Measurements from ENCODE around the gene HOXA6. TPM values are rescaled to one million over a fixed set of nuclear protein-coding genes. Genes with fewer than 3 reads are reported as not detected.

The HOXA6 gene
- polyA plus RNA-seq, 2 of the 4 experiments (the other 2 are of a cell fraction), result 0.90 to 2.1 TPM

GRCh38 chr7:27123007-27123476 lies 24.5 kb downstream of the HOXA6 start:
- ChIA-PET CTCF (interaction anchor here (0.5 to 2.6 kb wide), 4 partner anchors 9 to 462 kb away, joined by 3 to 6 read pairs (median 3); partner anchors contain the start of gene HOXA5), POLR2A (interaction anchor here (0.8 to 1.9 kb wide), 5 partner anchors 8 to 259 kb away, joined by 3 to 9 read pairs (median 5); partner anchors contain the start of genes HOXA4, HOXA5 and SKAP2)
- H3K4me3 ChIP-seq, result peak overlapping the region; percentile 57

GRCh38 chr7:27122077-27122910 lies 25.3 kb downstream of the HOXA6 start:
- WGBS (ENCODE audit: missing lambda C conversion rate), result 3% methylated on average over 39 of the region's 42 CpGs
- DNase-seq (ENCODE audit: low read depth in 1 of 2, low spot score in 1 of 2), result peak; percentile 55 to 69
- FAIRE-seq, result no peak
- Histone ChIP-seq H3K27ac (peak overlapping the region; percentile 89 to 90), H3K4me3 (peak overlapping the region; percentile 57), H3K9me3 (no peaks in the 10 kb centered on the region), H3K4me2 (peak overlapping the region; percentile 85), H3K4me1 (peaks cover 49% of the 10 kb centered on the region)
- CTCF ChIA-PET, result interaction anchor here (0.5 to 2.6 kb wide), 7 partner anchors 8 to 461 kb away, joined by 3 to 6 read pairs (median 4); partner anchors contain the start of genes HOXA4 and HOXA5
- peak; percentile 63 to 69 for ATAC-seq
- TF ChIP-seq MAX (IDR thresholded peaks at IDR 0.05), result peak; percentile 68
- TF ChIP-seq POLR2A (IDR thresholded peaks at IDR 0.05; ENCODE audit: low read length), result peak; percentile 36
- no peak for TF ChIP-seq EHF (CRISPR knock-in tag; IDR thresholded peaks at IDR 0.05)
- peak in 1 of 2 experiments; percentile 47; a peak in 3 of 5 replicates for TF ChIP-seq JUN (IDR thresholded peaks at IDR 0.05)
- TF ChIP-seq TFCP2L1 (CRISPR knock-in tag; IDR thresholded peaks at IDR 0.05), result no peak
- TF ChIP-seq E2F6 (IDR thresholded peaks at IDR 0.05; ENCODE audit: borderline replicate concordance, low read depth), result peak; percentile 50; the same call in 1 of the 2 replicates
- peak; percentile 30; the same call in 1 of the 2 replicates for TF ChIP-seq PHF8 (IDR thresholded peaks at IDR 0.05; ENCODE audit: borderline replicate concordance, low read depth)
- no peak for TF ChIP-seq RNF2 (IDR thresholded peaks at IDR 0.05; ENCODE audit: borderline replicate concordance, low read depth)
- TF ChIP-seq FOSB (CRISPR knock-in tag; IDR thresholded peaks at IDR 0.05), result no peak
- no peak for TF ChIP-seq ESRRA (IDR thresholded peaks at IDR 0.05; ENCODE audit: borderline replicate concordance, low read length)
- TF ChIP-seq RAD21 (conservative IDR thresholded peaks at IDR 0.05 in 1 of 2, IDR thresholded peaks at IDR 0.05 in 1 of 2), result 0 out of 5 replicates have a peak, but pooled peaks of 1 of the 2 experiments have one; percentile 11
- TF ChIP-seq REST (IDR thresholded peaks at IDR 0.05), result no peak
- no peak for TF ChIP-seq KDM1A (IDR thresholded peaks at IDR 0.05; ENCODE audit: low read depth)
- POLR2A ChIA-PET, result interaction anchor here (0.8 to 1.9 kb wide), 7 partner anchors 8 to 258 kb away, joined by 3 to 9 read pairs (median 5); partner anchors contain the start of genes HOXA4, HOXA5 and SKAP2

More at GRCh38 chr7:27123007-27123476, 24.5 kb downstream of the HOXA6 start:
- Histone ChIP-seq H3K9me3 (no peaks in the 10 kb centered on the region), H3K4me1 (peaks cover 42% of the 10 kb centered on the region), H3K27ac (peak overlapping the region; percentile 89 to 90), H3K4me2 (peak overlapping the region; percentile 85)
- TF ChIP-seq RAD21 (conservative IDR thresholded peaks at IDR 0.05 in 1 of 2, IDR thresholded peaks at IDR 0.05 in 1 of 2) (no peak), CEBPB (IDR thresholded peaks at IDR 0.05) (peak; percentile 65 to 90; a peak in 3 of 4 replicates)
- WGBS (ENCODE audit: missing lambda C conversion rate), result 54% methylated on average over 14 of the region's 14 CpGs
- no peak for FAIRE-seq
- DNase-seq (ENCODE audit: low read depth in 1 of 2, low spot score in 1 of 2), result no peak
- peak; percentile 27 to 37; a peak in 3 of 6 replicates for ATAC-seq

GRCh38 chr7:27121684-27122076 lies 25.9 kb downstream of the HOXA6 start:
- DNase-seq (ENCODE audit: low read depth in 1 of 2, low spot score in 1 of 2) (no peak), FAIRE-seq (no peak), ATAC-seq (peak in 1 of 2 experiments; percentile 1; a peak in 1 of 6 replicates)
- 1% methylated on average over 7 of the region's 7 CpGs for WGBS (ENCODE audit: missing lambda C conversion rate)
- Histone ChIP-seq H3K4me1 (peaks cover 55% of the 10 kb centered on the region), H3K9me3 (no peaks in the 10 kb centered on the region), H3K27ac (peak overlapping the region; percentile 89 to 90), H3K4me2 (peak overlapping the region; percentile 85), H3K4me3 (peak overlapping the region; percentile 57)
- TF ChIP-seq E2F6 (IDR thresholded peaks at IDR 0.05; ENCODE audit: borderline replicate concordance, low read depth), result 0 out of 2 replicates have a peak, but pooled peaks have one; percentile 15
- no peak for TF ChIP-seq KDM5A (IDR thresholded peaks at IDR 0.05)
- POLR2A ChIA-PET, result interaction anchor here (0.9 to 1.9 kb wide), 7 partner anchors 7 to 257 kb away, joined by 3 to 9 read pairs (median 6); partner anchors contain the start of genes HOXA4 and SKAP2
- CTCF ChIA-PET, result interaction anchor here (0.8 to 2.6 kb wide), 6 partner anchors 9 to 435 kb away, joined by 3 to 6 read pairs (median 4); partner anchors contain the start of genes HOXA4 and HOXA5
